NOMO-1 (cell line): ENCODE measurements around the gene METAP1.
A peak's percentile ranks its signal among the peaks of the same experiment; 100 is the strongest.
"Not testable (repeated sequence)": the region's sequence is repeated elsewhere in the genome, so short reads cannot be mapped to it uniquely, and the experiment has no call there.

ENCODE experiments used
- DNase-seq, 2 experiments: peaks; one replicate each; lab custom pipeline; 2025; ENCODE audit not compliant: unreplicated experiment in 2 of 2; lab: John Stamatoyannopoulos, UW

Gene METAP1

DNA sequence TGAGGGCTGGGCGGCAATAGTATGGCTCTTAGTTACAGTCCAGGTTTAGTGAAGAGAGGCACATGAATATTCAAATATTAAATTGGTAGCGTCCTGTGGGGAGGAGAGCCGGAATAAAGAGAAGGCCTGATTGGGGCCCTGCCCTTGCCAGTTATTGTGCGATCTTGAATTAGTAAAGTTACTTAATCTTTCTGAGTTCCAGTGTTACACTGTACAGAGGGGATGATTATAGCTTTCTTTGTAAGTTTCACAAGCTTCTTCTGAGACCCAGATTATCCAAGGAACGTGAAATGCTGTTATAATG, 1.2 kb downstream of the METAP1 start:
- peak; percentile 13 to 38 for DNase-seq

DNA sequence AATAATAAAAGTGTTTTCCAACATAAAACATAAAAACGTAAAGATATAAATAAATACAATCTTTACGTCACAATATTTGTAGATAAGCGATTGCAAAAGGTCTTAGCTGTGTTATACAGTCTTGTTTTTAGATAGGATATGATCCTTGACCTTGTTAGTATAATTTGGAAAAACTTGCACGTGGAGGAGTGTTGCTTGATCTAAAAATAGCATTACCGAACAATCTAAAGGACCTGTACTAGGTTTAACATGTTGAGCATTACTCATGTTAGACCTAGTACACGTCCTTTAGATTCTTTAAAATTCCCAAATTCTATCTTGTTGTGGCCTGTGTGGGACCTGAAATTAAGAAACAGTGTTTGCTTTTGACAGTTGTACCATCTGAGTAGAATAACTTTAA, 1.6 kb downstream of the METAP1 start:
- no peak for DNase-seq

DNA sequence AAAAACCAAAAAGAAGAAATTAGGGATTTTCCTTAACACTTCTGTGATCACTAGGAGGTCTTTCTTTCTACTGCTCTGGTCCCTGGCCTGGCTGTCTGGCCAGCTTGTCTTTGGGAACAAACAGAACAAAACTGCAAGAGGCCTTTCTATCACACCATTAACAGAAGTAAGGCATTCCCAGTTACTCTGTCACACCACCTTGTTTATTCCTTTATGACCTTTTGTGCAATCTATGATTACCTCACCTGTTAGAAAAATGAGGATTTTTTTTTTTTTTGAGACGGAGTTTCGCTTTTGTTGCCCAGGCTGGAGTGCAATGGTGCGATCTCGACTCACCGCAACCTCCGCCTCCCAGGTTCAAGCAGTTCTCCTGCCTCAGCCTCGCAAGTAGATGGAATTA, 3.0 kb downstream of the METAP1 start:
- no peak for DNase-seq

DNA sequence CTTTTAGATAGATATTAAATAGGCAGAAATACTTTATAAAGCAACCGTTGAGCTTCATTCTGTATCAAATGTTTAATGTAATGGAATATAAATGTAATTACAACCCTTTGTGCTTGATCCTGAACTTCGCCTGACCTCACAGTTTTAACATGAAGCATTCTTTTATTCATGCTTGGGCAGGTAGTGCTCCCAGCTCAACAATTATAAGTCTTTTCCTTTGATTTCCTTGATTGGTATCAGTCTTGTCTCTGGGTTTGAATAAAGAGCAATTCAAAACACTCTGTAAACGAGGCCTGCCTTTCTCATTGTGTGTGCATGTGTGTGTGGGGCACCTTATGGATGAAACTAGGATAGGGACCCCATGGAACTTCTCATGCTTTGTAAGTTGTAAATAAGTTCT, 6.8 kb downstream of the METAP1 start:
- DNase-seq: no peak

DNA sequence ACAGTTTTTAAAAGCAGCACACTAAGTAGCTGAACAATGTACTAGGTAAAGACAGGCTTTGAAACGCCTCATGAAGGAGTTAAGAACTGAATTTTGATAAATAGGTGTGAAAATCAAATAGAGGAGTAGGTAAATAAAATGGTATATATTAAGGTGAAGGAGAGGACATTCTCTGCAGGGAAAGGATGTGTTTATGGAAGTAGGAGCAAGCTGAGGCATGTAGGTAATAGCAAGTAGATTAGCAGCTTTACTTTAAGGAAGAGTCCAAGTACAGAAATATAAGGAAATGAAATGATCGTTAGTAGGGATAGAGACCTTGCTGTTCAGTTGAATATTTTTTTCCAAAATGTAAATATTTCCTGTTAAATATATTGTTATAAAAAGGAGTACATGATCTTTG, 12.5 kb downstream of the METAP1 start:
- DNase-seq: no peak

DNA sequence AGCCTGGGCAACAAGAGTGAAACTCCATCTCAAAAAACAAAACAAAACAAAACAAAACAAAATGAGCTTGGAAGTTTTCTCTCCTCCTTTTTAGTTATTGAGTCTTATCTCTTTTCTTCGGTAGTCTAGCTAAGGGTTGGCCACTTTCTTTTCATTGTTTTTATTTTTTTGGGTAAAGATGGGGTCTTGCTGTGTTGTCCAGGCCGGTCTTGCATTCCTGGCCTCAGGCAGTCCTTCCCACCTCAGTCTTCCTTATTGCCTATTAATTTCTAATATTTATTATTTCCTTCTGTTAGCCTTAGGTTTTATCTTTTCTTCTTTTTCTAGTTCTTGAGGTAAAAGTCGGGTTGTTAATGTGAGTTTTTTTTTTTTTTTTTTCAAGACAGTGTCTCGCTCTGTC, 16.4 kb downstream of the METAP1 start:
- no peak for DNase-seq

DNA sequence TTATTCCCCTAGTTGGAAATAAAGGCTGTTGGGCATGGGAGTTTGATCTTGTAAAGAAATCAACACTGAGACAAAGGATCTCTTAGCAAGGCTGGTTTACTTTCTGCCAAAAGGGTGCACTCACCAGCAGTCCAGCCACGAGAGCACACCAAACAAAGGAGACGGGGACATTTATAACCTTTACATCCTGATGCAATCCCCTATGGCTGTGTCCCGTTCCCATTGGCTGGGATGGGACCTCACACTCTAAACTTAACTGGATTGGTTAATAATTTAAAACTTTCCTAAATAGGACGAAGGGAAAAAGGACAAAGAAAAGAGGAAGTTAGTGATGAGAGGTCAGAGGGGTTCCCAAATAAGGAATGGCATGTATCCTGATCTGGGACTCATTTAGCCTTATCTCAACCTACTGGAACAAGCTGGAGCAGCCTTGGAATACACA, 17.9 kb downstream of the METAP1 start:
- DNase-seq: no peak

DNA sequence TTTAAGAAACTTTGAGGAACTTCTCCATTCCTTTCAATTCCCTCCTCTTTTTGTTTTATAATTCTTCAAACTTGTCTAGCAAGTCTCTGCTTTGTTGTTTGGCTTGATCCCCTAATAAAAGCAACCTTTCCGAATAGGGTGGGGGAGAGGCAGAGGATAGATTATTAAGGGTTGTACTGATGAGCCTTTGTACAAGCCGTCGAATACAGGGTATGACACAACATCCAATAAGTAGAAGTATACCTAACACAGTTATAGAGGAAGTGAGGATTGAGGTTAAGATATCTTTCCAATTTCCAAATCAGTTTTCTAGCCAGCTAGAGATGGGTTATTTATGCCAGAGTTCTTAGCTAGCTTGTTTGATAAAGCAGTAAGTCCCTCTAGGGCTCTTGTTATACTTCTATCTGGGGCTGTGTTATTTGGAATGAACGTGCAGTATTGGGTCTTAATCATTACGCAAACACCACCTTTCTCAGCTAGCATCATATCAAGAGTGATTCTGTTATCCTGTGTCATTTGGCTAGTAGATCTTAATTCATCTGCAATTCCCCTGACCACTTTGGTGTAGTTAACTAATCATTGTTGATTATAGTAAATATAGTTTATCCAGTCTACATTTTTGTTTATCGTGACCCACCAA, 18.5 kb downstream of the METAP1 start:
- peak in 1 of 2 experiments; percentile 14 for DNase-seq

DNA sequence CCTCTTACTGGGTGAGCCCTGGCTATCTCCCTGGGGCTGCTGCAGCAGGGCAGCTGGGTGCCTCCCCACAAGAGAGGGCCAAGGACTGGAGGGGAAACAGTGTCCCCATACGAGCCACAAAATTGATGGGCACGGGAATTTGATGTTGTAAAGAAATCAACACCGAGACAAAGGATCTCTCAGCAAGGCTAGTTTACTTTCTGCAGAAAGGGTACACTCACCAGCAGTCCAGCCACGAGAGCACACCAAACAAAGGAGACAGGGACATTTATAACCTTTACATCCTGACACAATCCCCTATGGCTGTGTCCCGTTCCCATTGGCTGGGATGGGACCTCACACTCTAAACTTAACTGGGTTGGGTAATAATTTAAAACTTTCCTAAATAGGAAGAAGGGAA, 25.9 kb downstream of the METAP1 start:
- DNase-seq: no peak

DNA sequence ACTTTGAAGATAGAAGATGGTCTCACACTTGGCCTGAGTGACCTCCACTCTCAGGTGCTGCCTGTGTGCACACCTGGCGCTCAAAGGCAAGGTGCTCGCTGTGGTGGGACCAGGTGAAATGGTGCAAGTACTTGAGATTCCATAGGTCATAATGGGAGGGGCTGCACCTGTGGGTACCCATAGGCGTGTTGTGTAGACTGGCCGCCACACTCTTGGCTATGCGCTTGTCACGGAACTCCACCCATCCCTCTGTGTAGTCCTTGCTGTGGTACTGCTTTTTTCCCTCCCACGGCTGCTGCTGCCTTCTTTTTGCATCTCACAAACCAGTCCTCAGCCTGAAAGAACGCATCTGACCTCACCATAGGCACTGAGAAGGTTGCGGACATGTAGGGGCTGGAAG, 27.0 kb downstream of the METAP1 start:
- no peak for DNase-seq

DNA sequence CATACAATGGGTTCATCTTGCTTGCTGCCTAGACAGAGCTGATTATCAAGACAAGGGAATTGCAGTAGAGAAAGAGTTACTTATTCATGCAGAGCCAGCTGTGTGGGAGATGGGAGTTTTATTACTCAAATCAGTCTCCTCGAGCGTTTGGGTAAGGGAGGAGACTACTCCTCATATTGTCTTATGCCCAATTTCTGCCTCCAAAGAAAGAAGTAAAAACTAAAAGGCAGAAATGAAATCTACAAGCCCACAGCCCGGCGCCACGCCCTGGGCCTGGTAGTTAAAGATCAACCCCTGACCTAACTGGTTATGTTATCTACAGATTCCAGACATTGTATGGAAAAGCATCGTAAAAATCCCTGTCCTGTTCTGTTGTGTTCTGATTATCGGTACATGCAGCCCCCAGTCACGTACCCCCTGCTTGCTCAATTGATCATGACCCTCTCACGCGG, 28.3 kb downstream of the METAP1 start:
- not testable (repeated sequence) for DNase-seq

DNA sequence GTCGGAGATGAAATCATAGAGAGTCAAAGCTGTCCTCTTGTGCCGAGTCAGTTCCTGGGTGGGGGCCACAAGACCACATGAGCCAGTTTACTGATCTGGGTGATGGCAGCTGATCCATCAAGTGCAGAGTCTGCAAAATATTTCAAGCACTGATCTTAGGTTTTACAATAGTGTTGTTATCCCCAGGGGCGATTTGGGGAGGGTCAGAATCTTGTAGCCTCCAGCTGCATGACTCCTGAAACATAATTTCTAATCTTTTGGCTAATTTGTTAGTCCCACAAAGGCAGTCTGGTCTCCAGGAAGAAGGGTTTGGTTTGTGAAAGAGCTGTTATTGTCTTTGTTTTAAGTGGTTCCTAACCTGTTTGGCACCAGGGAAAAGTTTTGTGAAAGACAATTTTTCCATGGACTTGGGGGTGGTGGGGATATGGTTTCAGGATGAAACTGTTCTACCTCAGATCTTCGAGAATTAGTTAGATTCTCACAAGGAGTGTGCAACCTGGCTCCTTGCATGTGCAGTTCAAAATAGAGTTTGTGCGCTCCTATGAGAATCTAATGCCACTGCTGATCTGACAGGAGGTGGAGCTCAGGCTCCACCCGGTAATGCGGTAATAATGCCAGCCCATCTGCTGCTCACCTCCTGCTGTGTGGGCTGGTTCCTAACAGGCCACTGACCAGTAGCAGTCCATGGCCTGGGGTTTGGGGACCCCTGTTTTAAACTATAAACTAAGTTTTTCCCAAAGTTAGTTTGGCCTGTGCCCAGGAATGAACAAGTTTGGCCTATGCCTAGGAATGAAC, 29.2 kb downstream of the METAP1 start:
- DNase-seq: no peak

DNA sequence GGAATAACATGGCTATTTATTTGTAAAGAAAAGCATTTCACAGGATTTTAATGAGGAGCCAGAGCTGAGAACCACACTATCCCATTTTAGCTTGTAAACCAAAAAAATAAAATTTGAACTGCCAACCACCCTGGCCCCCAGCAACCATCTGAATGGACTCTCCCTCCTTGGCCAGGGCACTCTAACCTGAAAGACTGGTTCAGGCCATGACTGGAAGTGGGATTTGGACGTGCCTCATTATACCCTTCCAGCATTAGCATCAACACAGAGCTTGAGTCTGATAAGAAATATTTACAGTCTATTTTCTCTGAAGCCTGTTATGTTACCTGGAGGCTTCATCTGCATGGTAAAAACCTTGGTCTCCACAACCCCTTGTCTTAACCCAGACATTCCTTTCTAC, 30.0 kb downstream of the METAP1 start:
- DNase-seq: no peak

DNA sequence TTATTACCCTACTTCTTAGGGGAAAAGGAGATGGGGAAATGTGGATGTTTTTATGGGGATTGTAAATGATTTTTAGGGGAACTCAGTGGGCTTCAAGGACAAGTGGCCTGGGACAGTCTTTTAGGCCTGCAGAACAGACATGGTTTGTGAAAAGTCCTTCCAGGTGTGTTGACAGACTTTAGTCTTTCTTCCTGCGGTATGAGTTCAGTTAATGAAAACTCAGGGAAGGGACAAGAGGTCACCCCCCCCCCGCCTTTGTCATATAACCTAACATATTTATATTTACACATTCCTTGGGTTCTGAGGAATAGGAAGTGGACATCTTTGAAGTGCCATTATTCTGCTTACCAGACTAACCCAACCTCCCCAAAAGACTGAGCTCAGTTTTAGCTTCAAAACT, 31.8 kb downstream of the METAP1 start:
- no peak for DNase-seq

DNA sequence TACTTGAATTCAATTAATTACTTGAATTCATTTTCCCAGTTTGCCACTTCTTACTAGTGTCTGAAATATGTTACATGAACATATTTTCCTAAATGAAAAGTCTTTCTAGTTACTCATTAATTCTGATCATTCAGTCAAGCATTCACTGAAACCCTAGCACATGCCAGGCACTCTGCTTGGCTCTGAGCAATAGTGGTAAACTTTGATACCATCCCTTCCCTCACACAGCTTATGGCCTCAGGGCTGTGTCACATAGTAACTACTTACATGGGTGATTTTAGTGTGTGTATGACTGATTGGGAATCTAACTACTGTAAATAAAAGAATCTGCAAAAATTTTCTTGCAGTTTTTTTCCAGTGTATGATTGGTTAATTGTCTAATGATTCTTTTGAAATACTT, 32.7 kb downstream of the METAP1 start:
- no peak for DNase-seq

DNA sequence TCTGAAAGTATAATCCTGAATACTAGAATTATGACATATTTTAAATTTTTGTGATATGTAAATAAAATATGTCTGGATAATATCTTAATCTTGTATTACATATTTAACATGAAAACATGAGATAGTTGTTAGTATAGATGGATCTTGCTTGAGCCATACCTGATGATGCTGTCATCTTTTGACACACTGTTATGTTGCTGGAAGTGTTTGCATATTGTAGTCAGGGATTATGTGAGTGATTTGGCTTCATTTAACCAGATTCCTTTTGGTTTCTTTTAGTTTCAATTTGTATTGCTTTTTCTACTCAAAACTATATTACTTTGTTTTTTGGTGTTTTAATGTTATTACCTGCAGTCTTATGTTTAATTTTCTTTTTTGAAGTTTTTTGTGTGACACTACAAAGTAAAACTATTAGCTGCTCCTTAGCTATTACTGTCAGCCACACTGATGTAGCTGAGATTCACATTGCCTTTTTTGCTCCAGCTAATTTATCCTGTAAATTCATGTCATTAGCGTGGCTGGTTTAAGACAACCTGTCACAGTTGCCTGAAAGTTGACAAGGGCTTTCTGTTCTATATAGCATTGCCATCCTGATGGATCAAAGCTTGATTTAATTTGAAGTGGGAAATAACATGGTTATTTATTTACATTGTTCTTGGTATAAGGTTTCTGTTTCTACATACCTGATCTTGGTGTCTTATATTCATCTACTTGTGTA, 33.7 kb downstream of the METAP1 start:
- DNase-seq: no peak

DNA sequence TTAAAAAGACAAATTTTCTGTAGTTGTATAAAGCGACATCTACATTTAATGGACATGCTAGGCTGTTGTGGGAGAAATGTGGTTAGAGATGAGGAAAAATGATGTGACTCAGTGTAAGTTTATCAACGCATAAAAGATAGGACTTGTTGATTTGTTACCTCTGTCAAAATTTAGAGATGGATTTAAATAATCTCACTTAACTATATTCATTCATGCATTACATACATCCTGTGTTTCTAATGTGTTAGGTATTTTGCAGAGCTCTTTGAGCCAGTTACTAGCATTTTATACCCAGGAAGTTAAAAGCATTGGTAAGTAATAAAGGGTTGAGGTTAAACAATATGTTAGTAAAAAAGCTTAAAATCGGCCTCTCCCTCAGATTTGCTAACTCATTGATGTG, 34.3 kb downstream of the METAP1 start:
- no peak for DNase-seq

DNA sequence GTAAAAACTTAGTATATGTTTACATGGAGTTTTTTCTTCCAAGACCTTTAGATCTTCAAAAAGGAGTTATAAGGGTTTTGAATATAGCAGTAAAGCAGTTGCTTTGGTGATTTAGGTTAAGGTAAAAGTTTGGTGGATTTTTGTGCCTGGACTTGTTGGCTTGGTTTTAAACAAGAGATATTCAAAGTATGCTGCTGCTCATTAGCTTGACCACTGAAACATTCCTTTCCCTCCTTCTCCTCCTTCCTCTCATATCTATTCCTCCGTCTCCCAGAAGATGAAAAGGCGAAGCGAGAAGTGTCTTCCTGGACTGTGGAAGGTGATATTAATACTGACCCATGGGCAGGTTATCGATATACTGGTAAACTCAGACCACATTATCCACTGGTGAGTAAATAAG, 38.4 kb downstream of the METAP1 start:
- DNase-seq: no peak

DNA sequence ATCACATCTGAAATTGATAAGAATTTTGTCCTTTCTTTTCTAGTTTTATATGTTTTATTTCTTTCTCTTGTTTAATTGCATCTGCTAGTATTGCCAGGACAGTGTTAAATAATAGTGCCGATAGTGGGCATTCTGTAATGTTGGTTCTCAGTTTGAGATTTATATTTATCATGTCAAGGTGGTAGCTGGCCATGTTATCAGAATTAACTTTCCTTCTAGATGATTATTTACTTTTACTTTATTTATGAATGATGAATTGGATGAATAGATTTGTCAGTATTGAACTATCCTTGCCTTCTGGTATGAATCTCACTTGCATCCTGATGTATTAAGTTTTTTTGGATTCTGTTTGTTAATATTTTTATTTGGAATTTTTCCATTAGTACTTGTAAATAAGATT, 42.7 kb downstream of the METAP1 start:
- DNase-seq: no peak

DNA sequence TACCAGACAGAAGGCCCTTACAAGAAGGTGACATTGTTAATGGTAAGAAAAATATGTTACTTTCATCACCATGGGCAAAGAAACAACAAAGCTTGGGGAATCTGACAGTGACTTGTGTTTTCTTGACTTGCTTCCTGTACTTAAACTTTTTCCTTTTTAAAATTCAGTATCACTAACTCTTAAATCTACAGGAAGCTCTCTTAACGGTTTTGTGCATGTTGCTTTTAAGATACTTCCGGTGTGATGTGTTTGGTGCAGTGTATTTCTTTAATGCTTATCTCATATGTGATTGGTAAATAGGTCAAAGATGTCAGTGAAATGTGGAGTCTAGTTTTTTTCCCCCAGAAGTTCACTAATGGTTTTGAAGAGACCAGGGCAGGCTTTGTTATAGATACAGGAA, 47.8 kb downstream of the METAP1 start:
- no peak for DNase-seq

DNA sequence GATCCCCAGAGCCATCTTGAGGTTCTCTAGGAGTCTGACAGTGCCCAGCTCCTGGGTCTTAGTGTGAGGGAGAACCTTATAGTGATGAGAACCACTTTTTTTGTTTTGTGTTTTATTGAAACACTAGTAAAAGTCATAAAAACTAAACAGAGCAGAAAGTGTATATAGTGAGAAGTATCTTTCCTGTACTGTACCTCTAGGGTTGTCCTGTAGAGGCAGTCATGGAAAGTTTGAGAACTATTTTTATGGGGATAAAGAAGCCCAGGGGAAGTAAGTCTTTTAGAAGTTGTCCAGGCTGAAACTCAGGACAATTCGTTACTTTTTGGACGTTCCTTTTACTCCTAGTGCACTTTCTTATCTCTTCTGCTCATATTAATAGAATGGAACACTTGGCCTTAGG, 52.2 kb downstream of the METAP1 start:
- no peak for DNase-seq

DNA sequence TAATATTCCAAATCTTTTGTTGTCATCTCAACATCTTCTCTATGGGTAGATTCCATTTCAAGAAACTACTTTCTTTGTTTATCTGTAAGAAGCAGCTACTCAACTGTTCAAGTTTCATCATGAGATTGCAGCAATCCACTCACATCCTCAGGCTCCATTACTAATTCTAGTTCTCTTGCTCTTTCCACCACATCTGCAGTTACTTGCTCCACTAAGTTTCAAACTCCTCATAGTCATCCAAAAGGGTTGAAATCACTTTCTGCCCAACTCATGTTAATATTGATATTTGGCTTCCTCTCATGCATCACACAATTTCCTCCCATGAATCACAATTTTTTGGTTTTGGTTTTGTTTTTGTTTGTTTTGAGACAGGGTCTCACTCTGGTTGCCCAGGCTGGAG, 57.4 kb downstream of the METAP1 start:
- no peak for DNase-seq
